Measurements from ENCODE around the gene ITPR1. TPM values are rescaled to one million over a fixed set of nuclear protein-coding genes. Genes with fewer than 3 reads are reported as not detected.

ITPR1 gene
- total and polyA plus RNA-seq, 2 experiments from 2014 or later = 6.8 to 21.0 TPM

- Histone ChIP-seq H3K36me3 (ENCODE audit: insufficient read depth) (no peaks in the 10 kb centered on the region), H3K79me2 (replicated peaks; ENCODE audit: insufficient read depth) (no peaks in the 10 kb centered on the region), H4K20me1 (replicated peaks; ENCODE audit: insufficient read depth) (no peaks in the 10 kb centered on the region), H3K27ac (ENCODE audit: low read depth) (no peak overlapping the region), H3K9me2 (ENCODE audit: insufficient read depth) (0 out of 2 replicates have a peak, but pooled peaks cover 7% of the 10 kb centered on the region), H2AFZ (no peak overlapping the region), H3F3A (replicated peaks; ENCODE audit: low read depth) (no peaks in the 10 kb centered on the region), H3K4me3 (no peak overlapping the region), H3K27me3 (ENCODE audit: insufficient read depth) (no peaks in the 10 kb centered on the region), H3K4me1 (ENCODE audit: insufficient read depth) (peaks cover 17% of the 10 kb centered on the region; the same call in 1 of the 2 replicates), H3K4me2 (no peak overlapping the region)
- Mint-ChIP-seq H3K27ac (no peak overlapping the region), H3K4me3 (no peak overlapping the region), H3K4me1 (peaks cover 16% of the 10 kb centered on the region), H3K36me3 (ENCODE audit: low read depth) (no peaks in the 10 kb centered on the region), H3K9me3 (peaks cover 12% of the 10 kb centered on the region; the same call in 2 of the 3 replicates), H3K27me3 (ENCODE audit: insufficient read depth, low read depth, poor library complexity) (peaks cover 3% of the 10 kb centered on the region)
- ATAC-seq = no peak
- TF ChIP-seq CTCF (conservative IDR thresholded peaks at IDR 0.05; ENCODE audit: low read depth in 2 of 2) = no peak
- TF ChIP-seq JUNB (IDR thresholded peaks at IDR 0.05; ENCODE audit: unreplicated experiment) = no peak
- TF ChIP-seq ZNF331 (CRISPR knock-in tag; IDR thresholded peaks at IDR 0.05; ENCODE audit: low read depth) = no peak
- TF ChIP-seq REST (IDR thresholded peaks at IDR 0.05; ENCODE audit: unreplicated experiment) = no peak
- no peak for TF ChIP-seq NANOG (IDR thresholded peaks at IDR 0.05; ENCODE audit: borderline replicate concordance)
- TF ChIP-seq STAT1 (IDR thresholded peaks at IDR 0.05; ENCODE audit: unreplicated experiment) = no peak
- TF ChIP-seq ETS1 (IDR thresholded peaks at IDR 0.05) = no peak
- no peak for TF ChIP-seq ZNF462 (CRISPR knock-in tag; IDR thresholded peaks at IDR 0.05)
- TF ChIP-seq EZH2 (IDR thresholded peaks at IDR 0.05; ENCODE audit: low read depth, unreplicated experiment) = no peak
- no peak for TF ChIP-seq CREB1 (CRISPR knock-in tag; IDR thresholded peaks at IDR 0.05; ENCODE audit: low read depth)
- no peak for TF ChIP-seq EZH2phosphoT487 (IDR thresholded peaks at IDR 0.05; ENCODE audit: unreplicated experiment)
- no peak for TF ChIP-seq ZNF114 (CRISPR knock-in tag; IDR thresholded peaks at IDR 0.05)
- DNase-seq (ENCODE audit: low spot score) = no peak
Measured at GRCh38 chr3:4604693-4605092, 111.5 kb downstream of the ITPR1 start.

Measured in GM23338 (cell line).